IMR-90 (cell line): Measurements from ENCODE around the gene PAGE4. TPM values are rescaled to one million over a fixed set of nuclear protein-coding genes. Genes with fewer than 3 reads are reported as not detected.

ENCODE experiments used
- ATAC-seq: fragments of 200-7000 bp; cut with Tn5 transposase; 2 replicates; pipeline ENCODE4 v1.9.1; 2020; ENCODE audit warnings: low read depth, mild to moderate bottlenecking, moderate library complexity
- BruUV-seq: library from RNA; stranded (reverse); fragments of 400-500 nt; replicated peaks from 2 replicates; lab custom pipeline; 2021; lab: Mats Ljungman, UMichigan
- CTCF ChIA-PET: fragments of 300-600 bp; formaldehyde crosslinking; extraction: SDS; loops from one replicate; lab custom pipeline; 2021; ENCODE audit warnings: antibody characterized with exemption; lab: Yijun Ruan, JAX
- POLR2A ChIA-PET: fragments of 300-600 bp; sonication (Branson Sonifier 250); formaldehyde crosslinking; loops from one replicate; lab custom pipeline; 2022; ENCODE audit warnings: antibody characterized with exemption; ENCODE audit not compliant: unreplicated experiment; lab: Charles Lee
- DNase-seq: peaks from one replicate; pipeline ENCODE4 v3.0.0; 2013
- H2AFZ ChIP-seq: replicated peaks from 2 replicates; pipeline ENCODE3; 2013; ENCODE audit warnings: low read length, mild to moderate bottlenecking; ENCODE audit not compliant: poor library complexity
- H2AK5ac ChIP-seq: 2 replicates; pipeline ENCODE4 v1.6.1; 2013; ENCODE audit warnings: low read depth, low read length, inconsistent platforms
- H2AK9ac ChIP-seq: replicated peaks from 2 replicates; pipeline ENCODE3; 2013; ENCODE audit warnings: mild to moderate bottlenecking, low read depth, low read length, moderate library complexity; ENCODE audit not compliant: poor library complexity
- H2BK120ac ChIP-seq: 2 replicates; pipeline ENCODE4 v1.6.1; 2013; ENCODE audit warnings: low read depth, low read length, inconsistent platforms
- H2BK15ac ChIP-seq: 3 replicates; pipeline ENCODE4 v1.6.1; 2013; ENCODE audit warnings: low read depth, low read length, inconsistent platforms
- H2BK20ac ChIP-seq: 2 replicates; pipeline ENCODE4 v1.6.1; 2013; ENCODE audit warnings: low read depth, mild to moderate bottlenecking, inconsistent platforms, low read length, moderate library complexity
- H2BK5ac ChIP-seq: 2 replicates; pipeline ENCODE4 v1.6.1; 2013; ENCODE audit warnings: mild to moderate bottlenecking, low read depth, low read length, inconsistent platforms; ENCODE audit not compliant: poor library complexity, severe bottlenecking
- H3K14ac ChIP-seq: replicated peaks from 2 replicates; pipeline ENCODE4 v1.6.1; 2013; ENCODE audit warnings: low read depth, low read length, inconsistent platforms
- H3K18ac ChIP-seq: 2 replicates; pipeline ENCODE4 v1.6.1; 2013; ENCODE audit warnings: low read depth, low read length, control low read depth
- H3K23ac ChIP-seq: 2 replicates; pipeline ENCODE4 v1.6.1; 2013; ENCODE audit warnings: low read depth, low read length, inconsistent platforms
- H3K27ac ChIP-seq: 2 replicates; pipeline ENCODE4 v1.5.1; 2013; ENCODE audit warnings: mild to moderate bottlenecking, control low read depth, low read length; ENCODE audit not compliant: insufficient read depth
- H3K27me3 ChIP-seq: 2 replicates; pipeline ENCODE4 v1.6.1; 2013; ENCODE audit warnings: low read length; ENCODE audit not compliant: control insufficient read depth, insufficient read depth
- H3K36me3 ChIP-seq: 2 replicates; pipeline ENCODE4 v1.6.1; 2013; ENCODE audit warnings: low read length, mixed read lengths; ENCODE audit not compliant: control insufficient read depth, insufficient read depth
- H3K4ac ChIP-seq: 2 replicates; pipeline ENCODE4 v1.6.1; 2013; ENCODE audit warnings: low read depth, low read length, inconsistent platforms
- H3K4me1 ChIP-seq: 2 replicates; pipeline ENCODE4 v1.6.1; 2013; ENCODE audit warnings: low read length, mixed read lengths; ENCODE audit not compliant: control insufficient read depth, insufficient read depth
- H3K4me2 ChIP-seq: 2 replicates; pipeline ENCODE4 v1.6.1; 2013; ENCODE audit warnings: low read depth, mild to moderate bottlenecking, control low read depth, low read length, moderate library complexity
- H3K4me3 ChIP-seq: 2 replicates; pipeline ENCODE4 v1.5.1; 2013; ENCODE audit warnings: low read depth, mild to moderate bottlenecking, control low read depth, low read length, moderate library complexity; ENCODE audit not compliant: insufficient read depth
- H3K56ac ChIP-seq: 2 replicates; pipeline ENCODE4 v1.6.1; 2013; ENCODE audit warnings: low read length, inconsistent platforms; ENCODE audit not compliant: insufficient read depth; ENCODE audit errors: extremely low read depth
- H3K79me1 ChIP-seq, 2 experiments: 2 replicates each; pipeline ENCODE4 v1.6.1; 2013; ENCODE audit warnings: low read length in 2 of 2, inconsistent platforms in 1 of 2, low read depth in 1 of 2
- H3K9ac ChIP-seq: 2 replicates; pipeline ENCODE4 v1.6.1; 2013; ENCODE audit warnings: low read depth, low read length, control low read depth
- H3K9me1 ChIP-seq: 2 replicates; pipeline ENCODE4 v1.6.1; 2013; ENCODE audit warnings: low read length, inconsistent platforms; ENCODE audit not compliant: insufficient read depth
- H3K9me3 ChIP-seq: 2 replicates; pipeline ENCODE4 v1.6.1; 2013; ENCODE audit warnings: low read length; ENCODE audit not compliant: control insufficient read depth, insufficient read depth
- H4K20me1 ChIP-seq: 2 replicates; pipeline ENCODE4 v1.6.1; 2013; ENCODE audit warnings: low read length, inconsistent platforms; ENCODE audit not compliant: insufficient read depth
- H4K5ac ChIP-seq: 2 replicates; pipeline ENCODE4 v1.6.1; 2013; ENCODE audit warnings: mild to moderate bottlenecking, low read depth, low read length, control low read depth
- H4K8ac ChIP-seq, 2 experiments: 2 replicates each; pipeline ENCODE4 v1.6.1; 2013; ENCODE audit warnings: low read depth in 2 of 2, low read length in 2 of 2, control low read depth in 1 of 2, inconsistent platforms in 1 of 2
- H4K91ac ChIP-seq: 2 replicates; pipeline ENCODE4 v1.6.1; 2013; ENCODE audit warnings: low read depth, low read length, inconsistent platforms; ENCODE audit not compliant: insufficient read depth
- CEBPB ChIP-seq: IDR thresholded peaks from 2 replicates; pipeline ENCODE4 v1.6.1; 2012; ENCODE audit warnings: low read depth, low read length, improper control_type of control experiment
- CHD1 ChIP-seq: IDR thresholded peaks from 2 replicates; pipeline ENCODE4 v1.6.1; 2012; ENCODE audit warnings: low read depth, low read length, improper control_type of control experiment
- ELK1 ChIP-seq: fragments of 150-350 bp; IDR thresholded peaks from 2 replicates; pipeline ENCODE4 v1.6.1; 2016; ENCODE audit warnings: low read depth, mild to moderate bottlenecking, low read length, moderate library complexity, borderline replicate concordance
- FOS ChIP-seq: fragments of 150-350 bp; IDR thresholded peaks from 2 replicates; pipeline ENCODE4 v1.6.1; 2016; ENCODE audit warnings: low read depth, low read length
- MAFK ChIP-seq: IDR thresholded peaks from 2 replicates; pipeline ENCODE4 v1.6.1; 2012; ENCODE audit warnings: low read depth, low read length, improper control_type of control experiment
- MAZ ChIP-seq: IDR thresholded peaks from 2 replicates; pipeline ENCODE4 v1.6.1; 2012; ENCODE audit warnings: low read depth, mild to moderate bottlenecking, low read length, improper control_type of control experiment, moderate library complexity, borderline replicate concordance
- NFE2L2 ChIP-seq: fragments of 150-350 bp; IDR thresholded peaks from 2 replicates; pipeline ENCODE4 v1.6.1; 2016; ENCODE audit warnings: low read depth, mild to moderate bottlenecking, low read length
- RAD21 ChIP-seq: IDR thresholded peaks from 2 replicates; pipeline ENCODE4 v1.6.1; 2012; ENCODE audit warnings: low read length, improper control_type of control experiment
- RCOR1 ChIP-seq: IDR thresholded peaks from 2 replicates; pipeline ENCODE4 v1.6.1; 2012; ENCODE audit warnings: mild to moderate bottlenecking, low read length, improper control_type of control experiment; ENCODE audit not compliant: insufficient replicate concordance
- RFX5 ChIP-seq: IDR thresholded peaks from 2 replicates; pipeline ENCODE4 v1.8.0; 2012; ENCODE audit warnings: low read depth, mild to moderate bottlenecking, low read length, moderate library complexity
- WGBS, 2 experiments: methylation state at CpG; one replicate each; pipeline versions ENCODE4 v1.1.5 to v1.1.7; 2013; ENCODE audit warnings: missing lambda C conversion rate in 2 of 2; ENCODE audit not compliant: insufficient read length in 1 of 2; ENCODE audit errors: extremely low coverage in 2 of 2; 5-methylcytosine and 5-hydroxymethylcytosine counted together
- dilution Hi-C: fragments of 300-500 bp; cut with HindIII; formaldehyde crosslinking; loops from one replicate; pipeline ENCODE4 v1.14.3; 2018; ENCODE audit warnings: low sequenced_read_pairs; ENCODE audit not compliant: unreplicated experiment
- in situ Hi-C: fragments of 300-500 bp; cut with MboI; formaldehyde crosslinking; loops from 3 replicates; pipeline ENCODE4 v1.14.3; 2019; ENCODE audit warnings: low sequenced_read_pairs, inconsistent platforms, mixed read lengths
- intact Hi-C: fragments of 100-400 bp; cut with micrococcal nuclease; formaldehyde crosslinking; loops from 2 replicates; pipeline ENCODE4 v1.10.0; 2022
- polyA plus RNA-seq, 3 experiments: library from polyadenylated mRNA; depleted of rRNA; stranded (reverse); fragments of >200 nt; gene quantifications; 2 replicates each; pipeline ENCODE4 v1.2.3, GENCODE V29; 2012; ENCODE audit warnings: low replicate concordance in 1 of 3
- total RNA-seq: library from RNA; depleted of rRNA; stranded (reverse); fragments of >200 nt; gene quantifications from 2 replicates; pipeline ENCODE4 v1.2.3, GENCODE V29; 2012
- TF ChIP-seq, protein P1 (sequence below): conservative IDR thresholded peaks from 2 replicates; pipeline ENCODE4 v1.5.1; 2012; ENCODE audit warnings: mild to moderate bottlenecking, low read depth, low read length, improper control_type of control experiment

Gene PAGE4
- total and polyA plus RNA-seq, 2 of the 4 experiments (the other 2 are of a cell fraction), result not detected

- H3K56ac ChIP-seq, result no peak overlapping the region
- H3K4me2 ChIP-seq, result no peak overlapping the region
- no TSS peak for BruUV-seq
- no peak overlapping the region for H2BK15ac ChIP-seq
- in situ Hi-C loops (no loop called here), dilution Hi-C loops (no loop called here), intact Hi-C loops (no loop called here)
- WGBS, 2 experiments, result no CpG with 5 or more reads among the region's 4 CpGs
- H4K91ac ChIP-seq, result no peak overlapping the region
- no peak overlapping the region for H3K23ac ChIP-seq
- no peak overlapping the region for H4K5ac ChIP-seq
- H2BK20ac ChIP-seq, result no peak overlapping the region
- DNase-seq (no peak), ATAC-seq (no peak)
- H2AK5ac ChIP-seq, result no peak overlapping the region
- H3K79me1 ChIP-seq, result no peaks in the 10 kb centered on the region
- H3K27ac ChIP-seq, result no peak overlapping the region
- H3K27me3 ChIP-seq, result no peaks in the 10 kb centered on the region
- H3K14ac ChIP-seq, result no peak overlapping the region
- no peaks in the 10 kb centered on the region for H3K36me3 ChIP-seq
- H3K18ac ChIP-seq, result no peak overlapping the region
- H3K4me3 ChIP-seq, result no peak overlapping the region
- H3K4ac ChIP-seq, result no peak overlapping the region
- H4K20me1 ChIP-seq, result no peaks in the 10 kb centered on the region
- no peaks in the 10 kb centered on the region for H3K4me1 ChIP-seq
- TF ChIP-seq MAFK, result no peak
- TF ChIP-seq NFE2L2, result no peak
- no peak for TF ChIP-seq CHD1
- no peak for TF ChIP-seq CEBPB
- TF ChIP-seq RAD21, result no peak
- no peak for TF ChIP-seq RCOR1
- TF ChIP-seq, protein P1, sequence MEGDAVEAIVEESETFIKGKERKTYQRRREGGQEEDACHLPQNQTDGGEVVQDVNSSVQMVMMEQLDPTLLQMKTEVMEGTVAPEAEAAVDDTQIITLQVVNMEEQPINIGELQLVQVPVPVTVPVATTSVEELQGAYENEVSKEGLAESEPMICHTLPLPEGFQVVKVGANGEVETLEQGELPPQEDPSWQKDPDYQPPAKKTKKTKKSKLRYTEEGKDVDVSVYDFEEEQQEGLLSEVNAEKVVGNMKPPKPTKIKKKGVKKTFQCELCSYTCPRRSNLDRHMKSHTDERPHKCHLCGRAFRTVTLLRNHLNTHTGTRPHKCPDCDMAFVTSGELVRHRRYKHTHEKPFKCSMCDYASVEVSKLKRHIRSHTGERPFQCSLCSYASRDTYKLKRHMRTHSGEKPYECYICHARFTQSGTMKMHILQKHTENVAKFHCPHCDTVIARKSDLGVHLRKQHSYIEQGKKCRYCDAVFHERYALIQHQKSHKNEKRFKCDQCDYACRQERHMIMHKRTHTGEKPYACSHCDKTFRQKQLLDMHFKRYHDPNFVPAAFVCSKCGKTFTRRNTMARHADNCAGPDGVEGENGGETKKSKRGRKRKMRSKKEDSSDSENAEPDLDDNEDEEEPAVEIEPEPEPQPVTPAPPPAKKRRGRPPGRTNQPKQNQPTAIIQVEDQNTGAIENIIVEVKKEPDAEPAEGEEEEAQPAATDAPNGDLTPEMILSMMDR, result no peak
- TF ChIP-seq FOS, result no peak
- no peak for TF ChIP-seq MAZ
- no peak for TF ChIP-seq RFX5
- TF ChIP-seq ELK1, result no peak
- CTCF ChIA-PET, result no interaction called here
- H2BK5ac ChIP-seq, result no peak overlapping the region
- H2AFZ ChIP-seq, result no peak overlapping the region
- H2AK9ac ChIP-seq, result no peak overlapping the region
- no peak overlapping the region for H3K9ac ChIP-seq
- POLR2A ChIA-PET, result no interaction called here
- no peaks in the 10 kb centered on the region for H3K9me3 ChIP-seq
- no peak overlapping the region for H2BK120ac ChIP-seq
- H4K8ac ChIP-seq, result no peak overlapping the region
- no peaks in the 10 kb centered on the region for H3K9me1 ChIP-seq
Observed at GRCh38 chrX:49816435-49816834, 12.7 kb upstream of the PAGE4 start.
